HuH-7.5 (cell line): ENCODE results near the gene MPPED1.

Experiments used
- DNase-seq: peaks from one replicate; pipeline ENCODE4 v3.0.0; 2011; ENCODE audit warnings: low spot score

Gene MPPED1

GRCh38 chr22:43411869-43412807, at the start of gene MPPED1:
MPPED1 (plus strand) TSS chr22:43412014; CDS start chr22:43424986, 12,972 bp downstream.
- no peak for DNase-seq

GRCh38 chr22:43363315-43364168, 48.3 kb upstream of the MPPED1 start:
- no peak for DNase-seq

- no peak for DNase-seq
These were observed 47.7 kb upstream of the MPPED1 start for GRCh38 chr22:43364169-43364435.

GRCh38 chr22:43365715-43366440, 45.9 kb upstream of the MPPED1 start:
- DNase-seq: no peak

GRCh38 chr22:43370036-43370435, 41.8 kb upstream of the MPPED1 start:
- no peak for DNase-seq

GRCh38 chr22:43375951-43376455, 35.8 kb upstream of the MPPED1 start:
- no peak for DNase-seq

GRCh38 chr22:43376765-43377547, 34.9 kb upstream of the MPPED1 start:
- DNase-seq: no peak

GRCh38 chr22:43377548-43377895, 34.3 kb upstream of the MPPED1 start:
- DNase-seq: no peak

GRCh38 chr22:43377896-43378704, 33.7 kb upstream of the MPPED1 start:
- no peak for DNase-seq

GRCh38 chr22:43381693-43382092, 30.1 kb upstream of the MPPED1 start:
- DNase-seq: no peak

GRCh38 chr22:43384863-43385262, 27.0 kb upstream of the MPPED1 start:
- no peak for DNase-seq

GRCh38 chr22:43385770-43386641, 25.8 kb upstream of the MPPED1 start:
- peak; percentile 75 for DNase-seq

- DNase-seq: no peak
These were observed 24.0 kb upstream of the MPPED1 start for GRCh38 chr22:43387815-43388214.

GRCh38 chr22:43388420-43388851, 23.4 kb upstream of the MPPED1 start:
- DNase-seq: peak; percentile 74

- no peak for DNase-seq
These were observed 22.5 kb upstream of the MPPED1 start for GRCh38 chr22:43389227-43389836.

- DNase-seq: no peak
These were observed 21.6 kb upstream of the MPPED1 start for GRCh38 chr22:43390166-43390565.

GRCh38 chr22:43390872-43391271, 20.9 kb upstream of the MPPED1 start:
- no peak for DNase-seq

GRCh38 chr22:43391306-43391705, 20.5 kb upstream of the MPPED1 start:
- DNase-seq: peak; percentile 15

GRCh38 chr22:43392385-43392989, 19.3 kb upstream of the MPPED1 start:
- DNase-seq: peak; percentile 2
